WTC11 (cell line): ENCODE data around the gene CYSTM1. TPM values are rescaled to one million over a fixed set of nuclear protein-coding genes. Genes with fewer than 3 reads are reported as not detected.

Source experiments
- ATAC-seq: fragments of 200-7000 bp; cut with Tn5 transposase; 2 replicates; pipeline ENCODE4 v1.10.0; 2021; ENCODE audit warnings: mild to moderate bottlenecking, moderate library complexity
- CTCF ChIA-PET: fragments of 300-600 bp; sonication (Branson Sonifier 250); formaldehyde crosslinking; loops from one replicate; lab custom pipeline; 2021; ENCODE audit warnings: antibody characterized with exemption; lab: Charles Lee
- POLR2A ChIA-PET: fragments of 350-600 bp; sonication (Branson Sonifier 250); formaldehyde crosslinking; loops from one replicate; lab custom pipeline; 2021; ENCODE audit warnings: antibody characterized with exemption; lab: Charles Lee
- DNase-seq: peaks from one replicate; pipeline ENCODE4 v3.0.0; 2021; ENCODE audit warnings: low spot score
- H3K27ac Mint-ChIP-seq: 2 replicates; pipeline ENCODE4 v1.8.0; 2021; ENCODE audit warnings: mixed read lengths
- H3K27me3 Mint-ChIP-seq: 2 replicates; pipeline ENCODE4 v1.8.0; 2021; ENCODE audit warnings: low read depth, mild to moderate bottlenecking, moderate library complexity, mixed read lengths
- H3K36me3 Mint-ChIP-seq: 2 replicates; pipeline ENCODE4 v1.8.0; 2021; ENCODE audit warnings: mixed read lengths
- H3K4me1 Mint-ChIP-seq: 2 replicates; pipeline ENCODE4 v1.8.0; 2022; ENCODE audit warnings: mixed read lengths
- H3K4me3 Mint-ChIP-seq: 2 replicates; pipeline ENCODE4 v1.8.0; 2021; ENCODE audit warnings: mild to moderate bottlenecking, moderate library complexity, mixed read lengths
- H3K9me3 Mint-ChIP-seq: 2 replicates; pipeline ENCODE4 v1.8.0; 2021; ENCODE audit warnings: mixed read lengths
- ARID4B ChIP-seq: sonication (generic); formaldehyde crosslinking; IDR thresholded peaks from 2 replicates; pipeline ENCODE4 v1.8.0; 2023; ENCODE audit warnings: missing genetic modification reagents, mild to moderate bottlenecking, borderline replicate concordance
- CBFB ChIP-seq: sonication (generic); formaldehyde crosslinking; IDR thresholded peaks from 2 replicates; pipeline ENCODE4 v1.8.1; 2022; ENCODE audit warnings: mild to moderate bottlenecking, low read depth, missing genetic modification reagents
- GRHL2 ChIP-seq: fragments of 250-450 bp; sonication (Bioruptor Pico); IDR thresholded peaks from 2 replicates; pipeline ENCODE4 v1.8.0; 2022; ENCODE audit warnings: mild to moderate bottlenecking, moderate library complexity; ENCODE audit not compliant: insufficient replicate concordance, severe bottlenecking
- HMGA2 ChIP-seq: fragments of 250-450 bp; sonication (Bioruptor Pico); IDR thresholded peaks from 2 replicates; pipeline ENCODE4 v1.4.0; 2021; ENCODE audit warnings: mild to moderate bottlenecking, moderate library complexity
- MXD4 ChIP-seq: fragments of 250-450 bp; sonication (Bioruptor Pico); IDR thresholded peaks from 2 replicates; pipeline ENCODE4 v1.8.0; 2021; ENCODE audit warnings: mild to moderate bottlenecking, moderate library complexity, borderline replicate concordance
- PRDM15 ChIP-seq: sonication (generic); formaldehyde crosslinking; IDR thresholded peaks from 2 replicates; pipeline ENCODE4 v1.8.0; 2022; ENCODE audit warnings: missing genetic modification reagents
- PRRX2 ChIP-seq: fragments of 250-450 bp; sonication (Bioruptor Pico); IDR thresholded peaks from 2 replicates; pipeline ENCODE4 v1.8.0; 2021; ENCODE audit warnings: mild to moderate bottlenecking
- TCF7 ChIP-seq: sonication (generic); formaldehyde crosslinking; IDR thresholded peaks from 2 replicates; pipeline ENCODE4 v1.8.0; 2022; ENCODE audit warnings: mild to moderate bottlenecking, low read depth, missing genetic modification reagents, moderate library complexity
- TEAD1 ChIP-seq: sonication (generic); formaldehyde crosslinking; IDR thresholded peaks from 2 replicates; pipeline ENCODE4 v1.8.0; 2022; ENCODE audit warnings: mild to moderate bottlenecking, missing genetic modification reagents
- ZBTB21 ChIP-seq: sonication (generic); formaldehyde crosslinking; IDR thresholded peaks from 2 replicates; pipeline ENCODE4 v1.8.1; 2023; ENCODE audit warnings: mild to moderate bottlenecking, missing genetic modification reagents, borderline replicate concordance
- ZBTB43 ChIP-seq: sonication (generic); formaldehyde crosslinking; IDR thresholded peaks from 2 replicates; pipeline ENCODE4 v1.8.1; 2023; ENCODE audit warnings: mild to moderate bottlenecking, missing genetic modification reagents
- ZNF232 ChIP-seq: sonication (generic); formaldehyde crosslinking; IDR thresholded peaks from 2 replicates; pipeline ENCODE4 v1.8.0; 2022; ENCODE audit warnings: mild to moderate bottlenecking, missing genetic modification reagents
- ZNF416 ChIP-seq: fragments of 250-450 bp; sonication (Bioruptor Pico); IDR thresholded peaks from 2 replicates; pipeline ENCODE4 v1.9.0; 2021; ENCODE audit warnings: mild to moderate bottlenecking, inconsistent platforms
- ZNF423 ChIP-seq: fragments of 250-450 bp; sonication (Bioruptor Pico); IDR thresholded peaks from 2 replicates; pipeline ENCODE4 v2.1.2; 2022; ENCODE audit warnings: mild to moderate bottlenecking, moderate library complexity
- ZSCAN18 ChIP-seq: fragments of 250-450 bp; sonication (Bioruptor Pico); IDR thresholded peaks from 2 replicates; pipeline ENCODE4 v2.1.2; 2022; ENCODE audit warnings: mild to moderate bottlenecking, moderate library complexity
- total RNA-seq: library from RNA; stranded (reverse); gene quantifications from 3 replicates; pipeline ENCODE4 v1.2.3, GENCODE V29; 2021
- TF ChIP-seq, protein P1 (sequence below): sonication (generic); formaldehyde crosslinking; IDR thresholded peaks from 2 replicates; pipeline ENCODE4 v1.8.1; 2022; ENCODE audit warnings: low read depth, missing genetic modification reagents, borderline replicate concordance
- TF ChIP-seq, protein P2 (sequence below): sonication (generic); formaldehyde crosslinking; IDR thresholded peaks from 2 replicates; pipeline ENCODE4 v1.8.0; 2023; ENCODE audit warnings: missing genetic modification reagents

CYSTM1 gene
- total RNA-seq, 1 experiment from 2014 or later = 29.3 TPM

- no peak for ATAC-seq
- TF ChIP-seq ZSCAN18 (CRISPR knock-in tag) (no peak), ZNF423 (peak; percentile 71)
Measured at GRCh38 chr5:140159014-140159927, 15.7 kb upstream of the CYSTM1 start.

DNA sequence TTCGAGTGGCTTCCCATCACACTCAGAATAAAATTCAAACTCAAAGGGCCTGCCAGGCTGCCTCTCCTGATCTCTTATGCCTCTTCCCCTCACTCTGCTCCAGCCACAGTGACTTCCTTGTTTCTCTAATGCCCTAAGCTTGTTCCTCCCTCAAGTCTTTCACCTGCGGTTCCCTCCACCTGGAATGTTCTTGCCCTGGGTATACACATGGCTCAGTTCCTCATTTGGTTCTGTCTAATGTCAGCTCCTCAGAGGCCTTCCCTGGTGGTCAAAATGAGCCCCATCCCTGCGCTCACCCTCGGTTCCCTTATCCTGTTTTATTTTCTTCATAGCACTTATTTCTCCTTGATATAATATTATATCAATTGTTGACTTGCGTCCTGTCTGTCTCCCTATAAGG is 12.7 kb upstream of the CYSTM1 start:
- peaks cover 15% of the 10 kb centered on the region for H3K27me3 Mint-ChIP-seq
- no peaks in the 10 kb centered on the region for H3K9me3 Mint-ChIP-seq
- H3K4me1 Mint-ChIP-seq = peaks cover 11% of the 10 kb centered on the region
- POLR2A ChIA-PET = interaction anchor here (1.0 kb wide), 1 partner anchor 84 kb away, joined by 3 read pairs; no protein-coding TSS in a partner anchor
- H3K4me3 Mint-ChIP-seq = no peak overlapping the region
- DNase-seq (no peak), ATAC-seq (no peak)
- H3K27ac Mint-ChIP-seq = no peak overlapping the region
- H3K36me3 Mint-ChIP-seq = no peaks in the 10 kb centered on the region
- TF ChIP-seq HMGA2 (CRISPR knock-in tag) = no peak
- no peak for TF ChIP-seq ZNF416
- TF ChIP-seq, protein P1, sequence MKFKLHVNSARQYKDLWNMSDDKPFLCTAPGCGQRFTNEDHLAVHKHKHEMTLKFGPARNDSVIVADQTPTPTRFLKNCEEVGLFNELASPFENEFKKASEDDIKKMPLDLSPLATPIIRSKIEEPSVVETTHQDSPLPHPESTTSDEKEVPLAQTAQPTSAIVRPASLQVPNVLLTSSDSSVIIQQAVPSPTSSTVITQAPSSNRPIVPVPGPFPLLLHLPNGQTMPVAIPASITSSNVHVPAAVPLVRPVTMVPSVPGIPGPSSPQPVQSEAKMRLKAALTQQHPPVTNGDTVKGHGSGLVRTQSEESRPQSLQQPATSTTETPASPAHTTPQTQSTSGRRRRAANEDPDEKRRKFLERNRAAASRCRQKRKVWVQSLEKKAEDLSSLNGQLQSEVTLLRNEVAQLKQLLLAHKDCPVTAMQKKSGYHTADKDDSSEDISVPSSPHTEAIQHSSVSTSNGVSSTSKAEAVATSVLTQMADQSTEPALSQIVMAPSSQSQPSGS = no peak
- TF ChIP-seq ARID4B (CRISPR knock-in tag) = no peak
- no peak for TF ChIP-seq TCF7 (CRISPR knock-in tag)
- CTCF ChIA-PET = interaction anchor here (0.6 to 1.2 kb wide), 3 partner anchors 16 to 350 kb away, joined by 3 to 5 read pairs (median 3); no protein-coding TSS in a partner anchor

More at GRCh38 chr5:140159014-140159927, 15.7 kb upstream of the CYSTM1 start:
- no peak overlapping the region for H3K27ac Mint-ChIP-seq
- ChIA-PET POLR2A (interaction anchor here (0.6 kb wide), 1 partner anchor 866 kb away, joined by 4 read pairs; no protein-coding TSS in a partner anchor), CTCF (interaction anchor here (1.0 to 8.7 kb wide), 6 partner anchors 10 to 86 kb away, joined by 3 to 92 read pairs (median 4); no protein-coding TSS in a partner anchor)
- peaks cover 11% of the 10 kb centered on the region for H3K27me3 Mint-ChIP-seq
- H3K4me3 Mint-ChIP-seq = no peak overlapping the region
- H3K36me3 Mint-ChIP-seq = no peaks in the 10 kb centered on the region
- DNase-seq = no peak
- H3K4me1 Mint-ChIP-seq = peaks cover 11% of the 10 kb centered on the region
- H3K9me3 Mint-ChIP-seq = no peaks in the 10 kb centered on the region

- no peak for ATAC-seq
- H3K27ac Mint-ChIP-seq = no peak overlapping the region
- TF ChIP-seq CBFB (CRISPR knock-in tag) (no peak), TEAD1 (CRISPR knock-in tag) (no peak), ZBTB21 (no peak), ZBTB43 (CRISPR knock-in tag) (no peak), MXD4 (CRISPR knock-in tag) (no peak), PRDM15 (CRISPR knock-in tag) (no peak), ZNF423 (no peak), ZNF232 (CRISPR knock-in tag) (no peak), PRRX2 (CRISPR knock-in tag) (no peak), GRHL2 (CRISPR knock-in tag) (no peak)
- TF ChIP-seq, protein P2, sequence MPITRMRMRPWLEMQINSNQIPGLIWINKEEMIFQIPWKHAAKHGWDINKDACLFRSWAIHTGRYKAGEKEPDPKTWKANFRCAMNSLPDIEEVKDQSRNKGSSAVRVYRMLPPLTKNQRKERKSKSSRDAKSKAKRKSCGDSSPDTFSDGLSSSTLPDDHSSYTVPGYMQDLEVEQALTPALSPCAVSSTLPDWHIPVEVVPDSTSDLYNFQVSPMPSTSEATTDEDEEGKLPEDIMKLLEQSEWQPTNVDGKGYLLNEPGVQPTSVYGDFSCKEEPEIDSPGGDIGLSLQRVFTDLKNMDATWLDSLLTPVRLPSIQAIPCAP = no peak
Measured at GRCh38 chr5:140162781-140163180, 12.2 kb upstream of the CYSTM1 start.

More at GRCh38 chr5:140162781-140163180, 12.2 kb upstream of the CYSTM1 start:
- Mint-ChIP-seq H3K9me3 (no peaks in the 10 kb centered on the region), H3K4me3 (no peak overlapping the region), H3K4me1 (peaks cover 11% of the 10 kb centered on the region), H3K36me3 (no peaks in the 10 kb centered on the region), H3K27me3 (peaks cover 15% of the 10 kb centered on the region)
- no peak for DNase-seq
- CTCF ChIA-PET = interaction anchor here (1.2 kb wide), 1 partner anchor 17 kb away, joined by 5 read pairs; no protein-coding TSS in a partner anchor
- POLR2A ChIA-PET = no interaction called here
